ENCODE data around the gene PFDN6.

GRCh38 chr6:33335916-33336315, 46.5 kb downstream of the PFDN6 start:
- no peak for TF ChIP-seq EZH2phosphoT487 (IDR thresholded peaks at IDR 0.05; ENCODE audit: low read depth)
- TF ChIP-seq, protein P1, sequence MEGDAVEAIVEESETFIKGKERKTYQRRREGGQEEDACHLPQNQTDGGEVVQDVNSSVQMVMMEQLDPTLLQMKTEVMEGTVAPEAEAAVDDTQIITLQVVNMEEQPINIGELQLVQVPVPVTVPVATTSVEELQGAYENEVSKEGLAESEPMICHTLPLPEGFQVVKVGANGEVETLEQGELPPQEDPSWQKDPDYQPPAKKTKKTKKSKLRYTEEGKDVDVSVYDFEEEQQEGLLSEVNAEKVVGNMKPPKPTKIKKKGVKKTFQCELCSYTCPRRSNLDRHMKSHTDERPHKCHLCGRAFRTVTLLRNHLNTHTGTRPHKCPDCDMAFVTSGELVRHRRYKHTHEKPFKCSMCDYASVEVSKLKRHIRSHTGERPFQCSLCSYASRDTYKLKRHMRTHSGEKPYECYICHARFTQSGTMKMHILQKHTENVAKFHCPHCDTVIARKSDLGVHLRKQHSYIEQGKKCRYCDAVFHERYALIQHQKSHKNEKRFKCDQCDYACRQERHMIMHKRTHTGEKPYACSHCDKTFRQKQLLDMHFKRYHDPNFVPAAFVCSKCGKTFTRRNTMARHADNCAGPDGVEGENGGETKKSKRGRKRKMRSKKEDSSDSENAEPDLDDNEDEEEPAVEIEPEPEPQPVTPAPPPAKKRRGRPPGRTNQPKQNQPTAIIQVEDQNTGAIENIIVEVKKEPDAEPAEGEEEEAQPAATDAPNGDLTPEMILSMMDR (IDR thresholded peaks at IDR 0.05; ENCODE audit: low read depth, low read length), result no peak
